Glutamatergic neuron (in vitro differentiated cells): ENCODE data around the gene PRPF6. TPM values are rescaled to one million over a fixed set of nuclear protein-coding genes. Genes with fewer than 3 reads are reported as not detected.

Experiments
- DNase-seq: peaks from one replicate; pipeline ENCODE4 v3.0.0; 2022
- H3K27ac Mint-ChIP-seq: one replicate; pipeline ENCODE4 v1.8.0; 2020; ENCODE audit warnings: mild to moderate bottlenecking, mixed read lengths, inconsistent platforms; ENCODE audit not compliant: unreplicated experiment
- H3K27me3 Mint-ChIP-seq: one replicate; pipeline ENCODE4 v1.8.0; 2020; ENCODE audit warnings: mild to moderate bottlenecking, moderate library complexity, mixed read lengths, inconsistent platforms; ENCODE audit not compliant: unreplicated experiment
- H3K36me3 Mint-ChIP-seq: one replicate; pipeline ENCODE4 v1.8.0; 2020; ENCODE audit warnings: mild to moderate bottlenecking, mixed read lengths, inconsistent platforms; ENCODE audit not compliant: unreplicated experiment
- H3K4me1 Mint-ChIP-seq: one replicate; pipeline ENCODE4 v1.8.0; 2020; ENCODE audit warnings: mild to moderate bottlenecking, low read depth, mixed read lengths, inconsistent platforms; ENCODE audit not compliant: unreplicated experiment
- H3K4me3 Mint-ChIP-seq: one replicate; pipeline ENCODE4 v1.8.0; 2020; ENCODE audit warnings: mild to moderate bottlenecking, mixed read lengths, inconsistent platforms; ENCODE audit not compliant: unreplicated experiment
- H3K9me3 Mint-ChIP-seq: one replicate; pipeline ENCODE4 v1.8.0; 2020; ENCODE audit warnings: mild to moderate bottlenecking, moderate library complexity, mixed read lengths, inconsistent platforms; ENCODE audit not compliant: unreplicated experiment
- CTCF ChIP-seq: fragments of 200-600 bp; sonication (generic); IDR thresholded peaks from one replicate; pipeline ENCODE4 v1.5.0; 2021; ENCODE audit not compliant: partially characterized antibody, unreplicated experiment
- total RNA-seq: library from RNA; stranded (reverse); fragmentation: NEBNext Ultra II Directional; extraction: Animal tissue kit (Norgen Biotek cat#: 25700); gene quantifications from one replicate; pipeline ENCODE4 v1.2.1, GENCODE V29; 2021; ENCODE audit not compliant: unreplicated experiment

PRPF6 gene
- total RNA-seq, 1 donor from 2014 or later, result 60.9 TPM

- no peaks in the 10 kb centered on the region for H3K36me3 Mint-ChIP-seq
- no peak overlapping the region for H3K4me3 Mint-ChIP-seq
- no peaks in the 10 kb centered on the region for H3K4me1 Mint-ChIP-seq
- H3K27me3 Mint-ChIP-seq, result peaks cover 6% of the 10 kb centered on the region
- TF ChIP-seq CTCF, result no peak
- no peaks in the 10 kb centered on the region for H3K9me3 Mint-ChIP-seq
- DNase-seq, result no peak
- no peak overlapping the region for H3K27ac Mint-ChIP-seq
Observed at GRCh38 chr20:64025826-64026412, 45.0 kb downstream of the PRPF6 start.

- peaks cover 2% of the 10 kb centered on the region for H3K4me1 Mint-ChIP-seq
- TF ChIP-seq CTCF, result no peak
- H3K27ac Mint-ChIP-seq, result no peak overlapping the region
- no peak for DNase-seq
- H3K9me3 Mint-ChIP-seq, result no peaks in the 10 kb centered on the region
- no peaks in the 10 kb centered on the region for H3K27me3 Mint-ChIP-seq
- H3K36me3 Mint-ChIP-seq, result no peaks in the 10 kb centered on the region
- no peak overlapping the region for H3K4me3 Mint-ChIP-seq
Observed at GRCh38 chr20:64027981-64028685, 47.2 kb downstream of the PRPF6 start.

- peaks cover 8% of the 10 kb centered on the region for H3K9me3 Mint-ChIP-seq
- no peak overlapping the region for H3K27ac Mint-ChIP-seq
- no peak overlapping the region for H3K4me3 Mint-ChIP-seq
- no peaks in the 10 kb centered on the region for H3K36me3 Mint-ChIP-seq
- no peak for DNase-seq
- TF ChIP-seq CTCF, result no peak
- peaks cover 8% of the 10 kb centered on the region for H3K4me1 Mint-ChIP-seq
- H3K27me3 Mint-ChIP-seq, result peaks cover 3% of the 10 kb centered on the region
Observed at GRCh38 chr20:64029293-64030117, 48.6 kb downstream of the PRPF6 start.

GRCh38 chr20:64030371-64031134, 49.6 kb downstream of the PRPF6 start:
- no peak for DNase-seq
- H3K27me3 Mint-ChIP-seq, result peaks cover 5% of the 10 kb centered on the region
- peaks cover 10% of the 10 kb centered on the region for H3K9me3 Mint-ChIP-seq
- H3K27ac Mint-ChIP-seq, result peak overlapping the region; percentile 38
- peaks cover 13% of the 10 kb centered on the region for H3K4me1 Mint-ChIP-seq
- TF ChIP-seq CTCF, result no peak
- H3K4me3 Mint-ChIP-seq, result no peak overlapping the region
- no peaks in the 10 kb centered on the region for H3K36me3 Mint-ChIP-seq
